ENCODE data around the gene MUC2. TPM values are rescaled to one million over a fixed set of nuclear protein-coding genes. Genes with fewer than 3 reads are reported as not detected.

MUC2 gene
- total RNA-seq, 1 donor from 2014 or later, result not detected

DNA sequence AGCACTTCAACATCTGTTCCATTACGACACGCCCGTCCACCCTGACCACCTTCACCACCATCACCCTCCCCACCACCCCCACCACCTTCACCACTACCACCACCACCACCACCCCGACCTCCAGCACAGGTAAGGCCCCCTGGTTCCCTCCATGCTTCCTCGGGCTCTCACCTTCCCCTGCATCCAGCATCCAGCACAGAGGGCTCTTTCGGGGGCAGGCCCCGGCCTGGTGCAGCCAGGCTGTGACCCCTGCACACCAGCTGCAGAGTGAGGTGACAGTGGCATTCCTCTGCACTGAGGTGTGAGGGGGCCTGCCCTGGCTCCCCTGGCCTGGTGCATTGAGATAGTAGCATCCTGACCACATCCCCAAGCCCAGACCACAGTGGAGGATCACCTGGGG is 18.2 kb downstream of the MUC2 start:
- Mint-ChIP-seq H3K27me3 (ENCODE audit: insufficient read depth, low read depth) (peaks cover 14% of the 10 kb centered on the region), H3K4me1 (peaks cover 9% of the 10 kb centered on the region), H3K9me3 (peaks cover 9% of the 10 kb centered on the region), H3K36me3 (no peaks in the 10 kb centered on the region), H3K4me3 (no peak overlapping the region), H3K27ac (peak overlapping the region; percentile 9)
- H4K20me1 ChIP-seq (ENCODE audit: low read depth), result no peaks in the 10 kb centered on the region
- H3K9ac ChIP-seq, result no peak overlapping the region
- no peaks in the 10 kb centered on the region for H3K27me3 ChIP-seq
- H3F3A ChIP-seq (ENCODE audit: low read depth), result peaks cover 10% of the 10 kb centered on the region
- H3K4me3 ChIP-seq, result no peak overlapping the region
- no peak overlapping the region for H3K27ac ChIP-seq
- TF ChIP-seq, protein P1, sequence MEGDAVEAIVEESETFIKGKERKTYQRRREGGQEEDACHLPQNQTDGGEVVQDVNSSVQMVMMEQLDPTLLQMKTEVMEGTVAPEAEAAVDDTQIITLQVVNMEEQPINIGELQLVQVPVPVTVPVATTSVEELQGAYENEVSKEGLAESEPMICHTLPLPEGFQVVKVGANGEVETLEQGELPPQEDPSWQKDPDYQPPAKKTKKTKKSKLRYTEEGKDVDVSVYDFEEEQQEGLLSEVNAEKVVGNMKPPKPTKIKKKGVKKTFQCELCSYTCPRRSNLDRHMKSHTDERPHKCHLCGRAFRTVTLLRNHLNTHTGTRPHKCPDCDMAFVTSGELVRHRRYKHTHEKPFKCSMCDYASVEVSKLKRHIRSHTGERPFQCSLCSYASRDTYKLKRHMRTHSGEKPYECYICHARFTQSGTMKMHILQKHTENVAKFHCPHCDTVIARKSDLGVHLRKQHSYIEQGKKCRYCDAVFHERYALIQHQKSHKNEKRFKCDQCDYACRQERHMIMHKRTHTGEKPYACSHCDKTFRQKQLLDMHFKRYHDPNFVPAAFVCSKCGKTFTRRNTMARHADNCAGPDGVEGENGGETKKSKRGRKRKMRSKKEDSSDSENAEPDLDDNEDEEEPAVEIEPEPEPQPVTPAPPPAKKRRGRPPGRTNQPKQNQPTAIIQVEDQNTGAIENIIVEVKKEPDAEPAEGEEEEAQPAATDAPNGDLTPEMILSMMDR (IDR thresholded peaks at IDR 0.05), result no peak
- TF ChIP-seq EZH2phosphoT487 (IDR thresholded peaks at IDR 0.05) (no peak), EZH2 (IDR thresholded peaks at IDR 0.05) (no peak)
- H3K79me2 ChIP-seq (ENCODE audit: low read depth), result no peaks in the 10 kb centered on the region
- no peaks in the 10 kb centered on the region for H3K9me3 ChIP-seq (ENCODE audit: low read depth)
- no peaks in the 10 kb centered on the region for H3K4me1 ChIP-seq
- H3K4me2 ChIP-seq, result no peak overlapping the region
- H2AFZ ChIP-seq (replicated peaks), result no peak overlapping the region
- no peak for DNase-seq (ENCODE audit: low spot score)
- H3K36me3 ChIP-seq, result no peaks in the 10 kb centered on the region

DNA sequence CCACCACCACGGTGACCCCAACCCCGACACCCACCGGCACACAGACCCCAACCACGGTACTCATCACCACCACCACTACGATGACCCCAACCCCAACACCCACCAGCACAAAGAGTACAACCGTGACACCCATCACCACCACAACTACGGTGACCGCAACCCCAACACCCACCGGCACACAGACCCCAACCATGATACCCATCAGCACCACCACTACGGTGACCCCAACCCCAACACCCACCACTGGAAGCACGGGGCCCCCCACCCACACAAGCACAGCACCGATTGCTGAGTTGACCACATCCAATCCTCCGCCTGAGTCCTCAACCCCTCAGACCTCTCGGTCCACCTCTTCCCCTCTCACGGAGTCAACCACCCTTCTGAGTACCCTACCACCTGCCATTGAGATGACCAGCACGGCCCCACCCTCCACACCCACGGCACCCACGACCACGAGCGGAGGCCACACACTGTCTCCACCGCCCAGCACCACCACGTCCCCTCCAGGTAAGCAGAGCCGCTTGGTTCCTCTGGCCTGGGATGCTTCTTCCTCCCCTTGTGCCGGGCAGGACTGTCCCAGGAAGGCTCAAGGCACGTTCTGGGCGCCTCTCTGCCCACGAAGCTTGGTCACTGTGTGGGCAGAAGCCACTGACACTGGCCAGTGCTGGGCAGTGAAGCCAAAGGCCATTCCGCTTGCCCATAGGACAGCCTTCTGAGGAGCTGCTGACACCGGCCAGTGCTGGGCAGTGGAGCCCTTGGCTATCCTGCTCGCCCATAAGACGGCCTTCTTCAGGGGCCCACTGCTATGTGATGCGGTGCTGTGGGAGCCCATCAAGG is 25.1 kb downstream of the MUC2 start:
- no peaks in the 10 kb centered on the region for H3K4me1 ChIP-seq
- H3K27ac Mint-ChIP-seq, result no peak overlapping the region

DNA sequence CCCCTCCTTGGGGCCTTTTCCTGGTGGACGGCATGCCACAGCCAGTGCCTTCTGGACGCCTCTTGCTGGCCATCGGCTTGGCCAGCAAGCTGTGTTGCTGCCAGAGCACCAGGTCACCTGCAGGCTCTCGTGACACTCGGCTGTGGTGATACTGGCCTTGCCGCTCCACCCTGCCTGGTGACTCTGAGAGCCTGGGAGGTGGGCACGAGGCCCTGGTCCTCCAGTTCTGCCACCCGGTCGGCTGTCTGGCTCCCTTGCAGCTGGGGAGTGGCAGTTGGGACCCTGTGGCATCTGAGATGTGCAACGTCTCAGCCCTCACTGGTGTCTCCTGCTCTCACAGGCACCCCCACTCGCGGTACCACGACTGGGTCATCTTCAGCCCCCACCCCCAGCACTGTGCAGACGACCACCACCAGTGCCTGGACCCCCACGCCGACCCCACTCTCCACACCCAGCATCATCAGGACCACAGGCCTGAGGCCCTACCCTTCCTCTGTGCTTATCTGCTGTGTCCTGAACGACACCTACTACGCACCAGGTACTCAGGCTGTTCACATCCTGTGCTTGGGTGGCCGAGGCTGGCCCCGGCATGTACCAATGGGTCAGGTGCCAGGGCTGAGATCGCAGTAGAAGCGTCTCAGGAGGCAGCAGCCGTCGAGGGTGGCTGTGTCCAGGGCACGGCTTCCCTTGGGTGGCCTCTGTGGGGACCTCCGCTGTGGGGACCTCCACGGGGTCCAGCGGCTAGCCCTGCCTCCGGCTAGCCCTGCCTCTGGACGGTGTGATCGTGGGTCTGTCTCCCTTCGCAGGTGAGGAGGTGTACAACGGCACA is 26.0 kb downstream of the MUC2 start:
- no peaks in the 10 kb centered on the region for H3K9me3 ChIP-seq (ENCODE audit: low read depth)
- no peaks in the 10 kb centered on the region for H4K20me1 ChIP-seq (ENCODE audit: low read depth)
- no peak for DNase-seq (ENCODE audit: low spot score)
- H3K27ac Mint-ChIP-seq, result no peak overlapping the region
- H2AFZ ChIP-seq (replicated peaks), result no peak overlapping the region
- no peaks in the 10 kb centered on the region for H3K79me2 ChIP-seq (ENCODE audit: low read depth)
- TF ChIP-seq EZH2 (IDR thresholded peaks at IDR 0.05) (no peak), EZH2phosphoT487 (IDR thresholded peaks at IDR 0.05) (no peak)
- TF ChIP-seq, protein P1 (IDR thresholded peaks at IDR 0.05), result no peak
- H3K27me3 Mint-ChIP-seq (ENCODE audit: insufficient read depth, low read depth), result peaks cover 6% of the 10 kb centered on the region
- peaks cover 13% of the 10 kb centered on the region for H3K9me3 Mint-ChIP-seq
- no peaks in the 10 kb centered on the region for H3K27me3 ChIP-seq
- no peak overlapping the region for H3K4me2 ChIP-seq
- no peaks in the 10 kb centered on the region for H3K36me3 Mint-ChIP-seq
- H3K4me1 Mint-ChIP-seq, result no peaks in the 10 kb centered on the region
- no peaks in the 10 kb centered on the region for H3F3A ChIP-seq (ENCODE audit: low read depth)
- no peak overlapping the region for H3K4me3 ChIP-seq
- no peak overlapping the region for H3K9ac ChIP-seq
- H3K27ac ChIP-seq, result no peak overlapping the region
- H3K36me3 ChIP-seq, result no peaks in the 10 kb centered on the region
- H3K4me3 Mint-ChIP-seq, result no peak overlapping the region
- no peaks in the 10 kb centered on the region for H3K4me1 ChIP-seq

More for the DNA sequence above, 25.1 kb downstream of the MUC2 start:
- no peaks in the 10 kb centered on the region for H3K36me3 ChIP-seq
- no peak overlapping the region for H2AFZ ChIP-seq (replicated peaks)
- no peak for DNase-seq (ENCODE audit: low spot score)
- H3K27ac ChIP-seq, result no peak overlapping the region
- no peak overlapping the region for H3K4me3 Mint-ChIP-seq
- H3K4me1 Mint-ChIP-seq, result no peaks in the 10 kb centered on the region
- no peak overlapping the region for H3K4me2 ChIP-seq
- H3F3A ChIP-seq (ENCODE audit: low read depth), result no peaks in the 10 kb centered on the region
- no peaks in the 10 kb centered on the region for H4K20me1 ChIP-seq (ENCODE audit: low read depth)
- peaks cover 19% of the 10 kb centered on the region for H3K9me3 Mint-ChIP-seq
- no peaks in the 10 kb centered on the region for H3K79me2 ChIP-seq (ENCODE audit: low read depth)
- H3K9me3 ChIP-seq (ENCODE audit: low read depth), result no peaks in the 10 kb centered on the region
- H3K36me3 Mint-ChIP-seq, result no peaks in the 10 kb centered on the region
- H3K4me3 ChIP-seq, result no peak overlapping the region
- H3K9ac ChIP-seq, result no peak overlapping the region
- H3K27me3 Mint-ChIP-seq (ENCODE audit: insufficient read depth, low read depth), result peaks cover 8% of the 10 kb centered on the region
- no peaks in the 10 kb centered on the region for H3K27me3 ChIP-seq
- TF ChIP-seq, protein P1 (IDR thresholded peaks at IDR 0.05), result no peak
- no peak for TF ChIP-seq EZH2phosphoT487 (IDR thresholded peaks at IDR 0.05)
- TF ChIP-seq EZH2 (IDR thresholded peaks at IDR 0.05), result no peak
